Stomach (tissue), 9 donors: Measurements from ENCODE around the gene NXN. TPM values are rescaled to one million over a fixed set of nuclear protein-coding genes. Genes with fewer than 3 reads are reported as not detected.

ENCODE experiments used
- DNase-seq, 2 donors: peaks; one replicate each; pipeline versions ENCODE4 v3.0.0 to v3.0.0-alpha.2; 2013 to 2019
- H3K27ac ChIP-seq, 5 donors: fragments of 200-600 bp in 4 of 5; sonication (generic) in 4 of 5; one replicate each; pipeline ENCODE4 v1.5.1; 2013 to 2019; ENCODE audit warnings: mild to moderate bottlenecking in 1 of 5, moderate library complexity in 1 of 5
- H3K27me3 ChIP-seq, 3 donors: fragments of 200-600 bp; sonication (generic); one replicate each; pipeline ENCODE4 v1.5.1; 2017 to 2019; ENCODE audit warnings: mixed run types in 1 of 3
- H3K36me3 ChIP-seq, 4 donors: fragments of 200-600 bp; sonication (generic); 1 replicate in 3 of 4; 2 replicates in 1 of 4; pipeline ENCODE4 v1.5.1; 2016 to 2019
- H3K4me1 ChIP-seq, 4 donors: fragments of 200-600 bp; sonication (generic); one replicate each; pipeline ENCODE4 v1.5.1; 2016 to 2019
- H3K4me3 ChIP-seq, 4 donors: fragments of 200-600 bp; sonication (generic) in 3 of 4; one replicate each; pipeline ENCODE4 v1.5.1; 2016 to 2019; ENCODE audit warnings: mild to moderate bottlenecking in 1 of 4
- H3K9me3 ChIP-seq, 4 donors: fragments of 200-600 bp; sonication (generic); one replicate each; pipeline ENCODE4 v1.5.1; 2016 to 2019
- EP300 ChIP-seq: sonication (generic); formaldehyde crosslinking; IDR thresholded peaks from one replicate; pipeline ENCODE4 v1.6.1; 2017; ENCODE audit warnings: antibody characterized with exemption
- POLR2A ChIP-seq, 4 donors: fragments of 450-650 bp; IDR thresholded peaks; one replicate each; pipeline ENCODE4 v1.6.1; 2016; ENCODE audit warnings: antibody characterized with exemption in 4 of 4, control low read depth in 2 of 4, mild to moderate bottlenecking in 1 of 4, moderate library complexity in 1 of 4
- POLR2AphosphoS5 ChIP-seq, 3 donors: sonication (generic); formaldehyde crosslinking; IDR thresholded peaks; one replicate each; pipeline ENCODE4 v1.6.1; 2016; ENCODE audit warnings: antibody characterized with exemption in 3 of 3
- WGBS, 5 donors: extraction: QIAGEN DNeasy Blood & Tissue Kit in 3 of 5; methylation state at CpG; one replicate each; pipeline versions ENCODE4 v1.1.5 to v1.1.7; 2013 to 2018; 5-methylcytosine and 5-hydroxymethylcytosine counted together
- intact Hi-C: fragments of 100-400 bp; cut with DNase I; formaldehyde crosslinking; loops from one replicate; pipeline ENCODE4 v1.15.1; 2023; ENCODE audit warnings: low total_unique reads
- polyA plus RNA-seq, 3 donors: library from polyadenylated mRNA; stranded (reverse); fragments of 200-250 nt; gene quantifications; one replicate each; pipeline ENCODE4 v1.2.3, GENCODE V29; 2013
- total RNA-seq, 5 donors: library from RNA; depleted of rRNA; stranded (reverse); fragments of >200 nt; gene quantifications; one replicate each; pipeline versions ENCODE4 v1.1.0 to v1.2.3, GENCODE V29; 2014 to 2016
- TF ChIP-seq, protein P1 (sequence below), 7 experiments: fragments of 450-650 bp in 4 of 7; fragments of 200-600 bp in 3 of 7; sonication (generic) in 3 of 7; IDR thresholded peaks; one replicate each; pipeline ENCODE4 v1.5.1; 2016 to 2019; ENCODE audit warnings: antibody characterized with exemption in 7 of 7, control low read depth in 2 of 7, mild to moderate bottlenecking in 1 of 7
- donor health status: healthy with polysubstance abuse.
- donor health status: Bipolar disorder and iron deficiency.
- donor health status: healthy.

NXN gene
- total and polyA plus RNA-seq, 8 donors, result 17.9 to 47.8 (median 25.1) TPM

DNA sequence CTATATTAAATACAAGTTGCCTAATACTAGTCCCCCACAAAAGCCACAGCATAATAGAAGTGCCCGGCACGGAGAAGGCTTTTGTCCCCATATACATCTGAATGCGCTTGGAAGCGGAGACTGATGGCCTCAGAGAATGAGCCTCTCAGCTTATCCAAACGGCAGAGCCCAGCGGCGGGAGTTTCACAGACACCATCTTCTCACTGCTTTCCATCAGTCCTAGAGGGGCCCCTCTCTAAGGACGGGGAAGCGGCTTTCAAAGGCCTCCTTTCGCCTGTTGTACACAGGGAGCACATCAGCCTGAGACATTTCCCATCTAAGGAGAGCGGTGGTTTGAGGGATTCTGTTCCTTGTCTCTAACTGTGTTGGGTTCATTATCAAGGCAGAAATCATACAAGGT lies 16.9 kb downstream of the NXN start:
- Histone ChIP-seq H3K27ac (peak overlapping the region in 1 of 5 donors; percentile 87), H3K4me1 (peaks cover 0 to 39% (median 17%) of the 10 kb centered on the region in 4 donors), H3K36me3 (peaks cover 0 to 3% (median 0%) of the 10 kb centered on the region in 4 donors), H3K9me3 (no peaks in the 10 kb centered on the region), H3K27me3 (no peaks in the 10 kb centered on the region), H3K4me3 (no peak overlapping the region)
- intact Hi-C loops, result no loop called here
- TF ChIP-seq, protein P1, sequence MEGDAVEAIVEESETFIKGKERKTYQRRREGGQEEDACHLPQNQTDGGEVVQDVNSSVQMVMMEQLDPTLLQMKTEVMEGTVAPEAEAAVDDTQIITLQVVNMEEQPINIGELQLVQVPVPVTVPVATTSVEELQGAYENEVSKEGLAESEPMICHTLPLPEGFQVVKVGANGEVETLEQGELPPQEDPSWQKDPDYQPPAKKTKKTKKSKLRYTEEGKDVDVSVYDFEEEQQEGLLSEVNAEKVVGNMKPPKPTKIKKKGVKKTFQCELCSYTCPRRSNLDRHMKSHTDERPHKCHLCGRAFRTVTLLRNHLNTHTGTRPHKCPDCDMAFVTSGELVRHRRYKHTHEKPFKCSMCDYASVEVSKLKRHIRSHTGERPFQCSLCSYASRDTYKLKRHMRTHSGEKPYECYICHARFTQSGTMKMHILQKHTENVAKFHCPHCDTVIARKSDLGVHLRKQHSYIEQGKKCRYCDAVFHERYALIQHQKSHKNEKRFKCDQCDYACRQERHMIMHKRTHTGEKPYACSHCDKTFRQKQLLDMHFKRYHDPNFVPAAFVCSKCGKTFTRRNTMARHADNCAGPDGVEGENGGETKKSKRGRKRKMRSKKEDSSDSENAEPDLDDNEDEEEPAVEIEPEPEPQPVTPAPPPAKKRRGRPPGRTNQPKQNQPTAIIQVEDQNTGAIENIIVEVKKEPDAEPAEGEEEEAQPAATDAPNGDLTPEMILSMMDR (IDR thresholded peaks at IDR 0.05), result no peak
- TF ChIP-seq POLR2AphosphoS5 (IDR thresholded peaks at IDR 0.05), result no peak
- TF ChIP-seq EP300, result no peak
- no peak for TF ChIP-seq POLR2A (IDR thresholded peaks at IDR 0.05)
- DNase-seq, result no peak
- WGBS, 5 donors, result 78 to 83% (median 80%) methylated on average over 11 of the region's 11 CpGs

DNA sequence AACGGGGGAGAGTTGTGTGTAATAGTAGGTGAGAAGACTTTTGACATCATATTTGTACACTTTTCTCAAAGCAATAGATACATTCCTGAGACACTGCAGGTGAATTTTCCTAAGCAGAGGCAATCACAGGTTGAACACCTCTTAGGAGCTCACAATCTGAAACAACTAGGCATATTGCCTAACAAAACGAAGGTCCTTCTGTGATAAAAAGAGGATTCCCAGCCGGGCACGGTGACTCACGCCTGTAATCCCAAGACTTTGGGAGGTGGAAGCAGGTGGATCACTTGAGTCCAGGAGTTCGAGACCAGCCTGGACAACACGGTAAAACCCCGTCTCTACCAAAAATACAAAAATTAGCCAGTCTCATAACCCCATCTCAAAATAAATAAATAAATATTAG lies 17.4 kb downstream of the NXN start:
- Histone ChIP-seq H3K27me3 (no peaks in the 10 kb centered on the region), H3K9me3 (no peaks in the 10 kb centered on the region), H3K36me3 (peaks cover 0 to 3% (median 0%) of the 10 kb centered on the region in 4 donors), H3K4me3 (no peak overlapping the region), H3K27ac (peak overlapping the region in 1 of 5 donors; percentile 87), H3K4me1 (peaks cover 0 to 39% (median 17%) of the 10 kb centered on the region in 4 donors)
- intact Hi-C loops, result no loop called here
- no peak for TF ChIP-seq POLR2A (IDR thresholded peaks at IDR 0.05)
- no peak for TF ChIP-seq EP300
- TF ChIP-seq, protein P1 (IDR thresholded peaks at IDR 0.05), result no peak
- no peak for TF ChIP-seq POLR2AphosphoS5 (IDR thresholded peaks at IDR 0.05)
- no peak for DNase-seq
- 68 to 79% (median 73%) methylated on average over 8 of the region's 8 CpGs for WGBS, 5 donors

DNA sequence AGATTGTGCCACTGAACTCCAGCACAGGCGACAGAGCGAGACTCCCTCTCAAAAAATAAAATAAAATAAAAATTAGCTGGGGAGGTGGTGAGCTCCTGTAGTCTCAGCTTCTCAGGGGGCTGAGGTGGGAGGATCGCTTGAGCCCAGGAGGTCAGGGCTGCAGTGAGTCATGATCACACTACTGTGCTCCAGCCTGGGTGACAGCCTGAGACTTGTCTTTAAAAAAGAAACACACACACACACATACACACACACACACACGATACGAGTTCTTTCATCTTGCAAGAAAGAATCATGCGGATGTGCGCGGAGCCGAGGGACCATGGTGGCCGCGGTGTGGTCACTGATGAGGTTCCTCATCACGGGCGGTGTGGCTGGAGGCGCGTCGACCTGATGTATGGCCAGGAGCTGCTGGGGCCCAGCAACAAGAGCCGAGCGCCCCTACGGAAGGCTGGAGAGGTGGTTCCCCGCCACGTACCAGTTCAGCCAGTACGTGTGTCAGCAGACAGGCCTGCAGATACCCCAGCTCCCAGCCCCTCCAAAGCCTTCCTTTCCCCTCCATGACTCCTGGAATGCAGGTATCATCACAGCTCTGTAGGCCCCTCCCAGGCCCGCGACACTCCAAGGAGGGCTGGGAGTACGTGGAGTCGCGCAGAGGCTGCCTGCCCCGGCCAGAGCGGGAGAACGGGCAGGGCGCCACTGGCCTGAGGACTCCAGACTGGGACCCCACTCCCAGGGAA lies 20.7 kb downstream of the NXN start:
- Histone ChIP-seq H3K9me3 (no peaks in the 10 kb centered on the region), H3K4me3 (no peak overlapping the region), H3K4me1 (peaks cover 5 to 25% (median 15%) of the 10 kb centered on the region in 4 donors), H3K27ac (peak overlapping the region in 3 of 5 donors; percentile 41 to 87 (median 78)), H3K36me3 (peaks cover 0 to 3% (median 0%) of the 10 kb centered on the region in 4 donors), H3K27me3 (no peaks in the 10 kb centered on the region)
- 90 to 95% (median 92%) methylated on average over 27 to 31 of the region's 31 CpGs for WGBS, 5 donors
- intact Hi-C loops, result no loop called here
- no peak for DNase-seq
- TF ChIP-seq EP300 (no peak), POLR2AphosphoS5 (IDR thresholded peaks at IDR 0.05) (no peak), POLR2A (IDR thresholded peaks at IDR 0.05) (no peak)
- TF ChIP-seq, protein P1 (IDR thresholded peaks at IDR 0.05), result no peak

DNA sequence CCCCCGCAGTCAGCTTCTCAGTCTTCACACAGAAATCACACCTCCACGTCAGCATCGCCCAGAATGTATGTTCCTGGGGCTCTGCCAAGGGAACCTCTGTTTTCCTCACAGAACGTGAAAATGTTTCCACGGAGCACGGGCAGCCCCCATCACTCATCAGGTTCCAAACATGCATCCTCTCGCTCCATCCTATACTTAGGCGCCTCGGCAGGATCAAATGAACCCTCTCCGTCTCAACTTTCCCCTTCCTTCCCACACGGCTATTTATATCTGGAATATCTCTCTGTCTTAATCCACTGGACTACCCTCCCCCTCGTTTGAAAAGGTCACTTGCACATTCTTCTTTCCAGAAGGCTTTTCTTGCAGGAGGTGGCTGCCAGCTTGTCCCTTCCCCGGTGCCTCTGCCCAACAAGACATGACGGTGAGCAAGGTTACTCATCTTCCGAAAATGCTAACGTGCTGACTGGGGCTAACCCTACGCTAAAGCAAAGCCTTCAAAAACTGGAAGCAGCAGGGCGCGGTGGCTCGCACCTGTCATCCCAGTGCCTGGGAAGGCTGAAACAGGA lies 21.6 kb downstream of the NXN start:
- Histone ChIP-seq H3K36me3 (peaks cover 0 to 3% (median 0%) of the 10 kb centered on the region in 4 donors), H3K9me3 (no peaks in the 10 kb centered on the region), H3K27ac (peak overlapping the region in 4 of 5 donors; percentile 8 to 87 (median 60)), H3K4me3 (no peak overlapping the region), H3K4me1 (peaks cover 5 to 25% (median 10%) of the 10 kb centered on the region in 4 donors), H3K27me3 (no peaks in the 10 kb centered on the region)
- 66 to 86% (median 76%) methylated on average over 20 of the region's 20 CpGs for WGBS, 5 donors
- no peak for TF ChIP-seq EP300
- peak in 1 of 3 donors; percentile 62 for TF ChIP-seq POLR2AphosphoS5 (IDR thresholded peaks at IDR 0.05)
- TF ChIP-seq POLR2A (IDR thresholded peaks at IDR 0.05), result no peak
- TF ChIP-seq, protein P1 (IDR thresholded peaks at IDR 0.05), result no peak
- DNase-seq, result peak in 1 of 2 donors; percentile 46
- intact Hi-C loops, result no loop called here
